ENCODE measurements around the gene FOXD4L1.
A peak's percentile ranks its signal among the peaks of the same experiment; 100 is the strongest.
"Not testable (repeated sequence)": the region's sequence is repeated elsewhere in the genome, so short reads cannot be mapped to it uniquely, and the experiment has no call there.

The FOXD4L1 gene

GRCh38 chr2:113510913-113511312 is 12.4 kb downstream of the FOXD4L1 start:
- not testable (repeated sequence) for H3K4me1 Mint-ChIP-seq (ENCODE audit: low read depth); H3K4me3 Mint-ChIP-seq; H3K36me3 Mint-ChIP-seq (ENCODE audit: low read depth); H3K27ac Mint-ChIP-seq; DNase-seq; H3K9me3 Mint-ChIP-seq
- H3K27me3 Mint-ChIP-seq, result peaks cover 19% of the 10 kb centered on the region

- H3K36me3 Mint-ChIP-seq (ENCODE audit: low read depth); DNase-seq; H3K27ac Mint-ChIP-seq; H3K9me3 Mint-ChIP-seq; H3K4me3 Mint-ChIP-seq; H3K4me1 Mint-ChIP-seq (ENCODE audit: low read depth): not testable (repeated sequence)
- H3K27me3 Mint-ChIP-seq, result peaks cover 19% of the 10 kb centered on the region
Observed at GRCh38 chr2:113511859-113512258, 13.4 kb downstream of the FOXD4L1 start.

GRCh38 chr2:113515457-113515856 is 17.0 kb downstream of the FOXD4L1 start:
- H3K4me1 Mint-ChIP-seq (ENCODE audit: low read depth); H3K4me3 Mint-ChIP-seq; H3K27ac Mint-ChIP-seq; H3K36me3 Mint-ChIP-seq (ENCODE audit: low read depth); H3K9me3 Mint-ChIP-seq; DNase-seq; H3K27me3 Mint-ChIP-seq: not testable (repeated sequence)

DNA sequence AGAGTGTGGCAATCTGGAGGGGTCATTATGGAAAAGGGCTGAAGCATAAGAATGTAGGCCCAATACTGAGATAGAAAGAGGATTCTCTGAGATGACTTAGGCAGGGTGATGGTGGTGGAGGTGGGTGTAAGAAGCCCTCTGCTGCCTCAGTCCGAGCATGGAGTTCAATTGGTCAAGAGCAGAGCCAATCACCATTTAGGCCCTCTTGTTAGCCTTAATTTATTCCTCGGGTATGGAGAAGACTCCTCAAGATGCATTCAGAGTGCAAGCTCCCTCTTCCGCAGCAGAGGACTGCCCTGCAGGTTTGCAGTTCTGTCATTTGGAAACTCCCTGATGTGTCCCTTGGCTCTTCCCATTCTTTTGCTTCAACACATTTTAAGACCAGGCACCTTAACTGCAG is 17.5 kb downstream of the FOXD4L1 start:
- H3K9me3 Mint-ChIP-seq; H3K27me3 Mint-ChIP-seq; H3K4me1 Mint-ChIP-seq (ENCODE audit: low read depth); DNase-seq; H3K36me3 Mint-ChIP-seq (ENCODE audit: low read depth); H3K4me3 Mint-ChIP-seq; H3K27ac Mint-ChIP-seq: not testable (repeated sequence)

DNA sequence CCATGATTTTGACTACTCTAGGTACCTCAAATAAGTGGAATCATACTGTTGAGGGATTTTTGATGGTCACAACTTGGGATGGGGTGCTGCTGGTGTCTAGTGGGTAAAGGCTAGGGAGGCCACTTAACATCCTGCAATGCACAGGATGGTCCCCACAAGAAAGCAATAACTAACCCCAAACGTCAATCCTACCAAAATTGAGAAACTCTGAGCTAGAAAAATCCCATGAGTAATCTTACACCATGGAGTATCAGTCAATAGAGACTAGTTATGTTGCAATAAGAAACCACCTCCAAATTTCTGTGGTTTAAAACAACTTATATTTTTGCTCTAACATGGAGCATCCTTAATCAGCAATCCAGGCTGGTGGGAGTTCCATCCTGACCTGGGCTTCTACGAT is 18.6 kb downstream of the FOXD4L1 start:
- H3K9me3 Mint-ChIP-seq; DNase-seq; H3K4me3 Mint-ChIP-seq; H3K27me3 Mint-ChIP-seq; H3K4me1 Mint-ChIP-seq (ENCODE audit: low read depth); H3K27ac Mint-ChIP-seq; H3K36me3 Mint-ChIP-seq (ENCODE audit: low read depth): not testable (repeated sequence)

GRCh38 chr2:113520837-113521236 is 22.4 kb downstream of the FOXD4L1 start:
- H3K9me3 Mint-ChIP-seq; H3K36me3 Mint-ChIP-seq (ENCODE audit: low read depth); H3K27me3 Mint-ChIP-seq; H3K27ac Mint-ChIP-seq; H3K4me3 Mint-ChIP-seq; DNase-seq; H3K4me1 Mint-ChIP-seq (ENCODE audit: low read depth): not testable (repeated sequence)

DNA sequence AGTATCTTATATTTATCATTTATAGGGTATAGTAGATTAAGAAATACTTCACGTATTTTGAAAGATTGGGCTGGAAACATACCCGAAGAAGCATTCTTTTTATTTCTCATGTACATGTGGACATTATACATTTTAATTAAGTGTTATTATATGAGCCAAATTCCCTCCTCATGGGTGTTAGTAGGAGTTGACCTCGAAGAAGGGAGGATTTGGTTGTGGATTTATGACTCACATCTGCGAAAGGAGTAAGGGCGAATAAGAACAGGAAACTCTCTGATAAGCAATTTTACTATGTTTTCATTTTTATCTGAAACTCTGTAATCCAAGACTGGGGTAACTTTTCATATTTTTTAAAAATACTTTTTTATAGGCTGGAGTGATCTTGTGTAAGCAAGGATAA is 23.0 kb downstream of the FOXD4L1 start:
- H3K27ac Mint-ChIP-seq; H3K27me3 Mint-ChIP-seq; H3K9me3 Mint-ChIP-seq; DNase-seq; H3K4me1 Mint-ChIP-seq (ENCODE audit: low read depth); H3K36me3 Mint-ChIP-seq (ENCODE audit: low read depth); H3K4me3 Mint-ChIP-seq: not testable (repeated sequence)

DNA sequence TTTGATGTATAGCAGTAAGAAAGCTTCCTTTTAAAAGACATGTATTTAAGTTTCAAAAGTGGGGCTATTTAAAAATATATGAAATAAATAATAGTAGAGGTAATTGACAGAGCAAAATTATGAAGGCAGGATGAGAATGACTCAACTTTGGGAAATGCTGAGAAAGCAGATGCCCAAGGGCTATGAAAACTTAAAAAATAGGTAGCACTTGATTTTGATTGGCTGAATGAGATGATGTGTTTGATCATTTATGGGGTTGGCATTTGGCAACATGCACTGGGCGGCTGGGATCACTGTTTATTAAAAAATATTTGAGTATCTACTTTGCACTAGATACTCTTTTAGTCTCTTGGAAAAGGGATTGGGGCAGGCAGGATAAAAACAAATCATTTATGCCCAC is 26.5 kb downstream of the FOXD4L1 start:
- H3K4me1 Mint-ChIP-seq (ENCODE audit: low read depth), result not testable (repeated sequence)

GRCh38 chr2:113527350-113528045 is 29.0 kb downstream of the FOXD4L1 start:
- H3K4me3 Mint-ChIP-seq; DNase-seq; H3K4me1 Mint-ChIP-seq (ENCODE audit: low read depth): not testable (repeated sequence)

More for the DNA sequence above, 26.5 kb downstream of the FOXD4L1 start:
- not testable (repeated sequence) for H3K36me3 Mint-ChIP-seq (ENCODE audit: low read depth); H3K27me3 Mint-ChIP-seq; H3K9me3 Mint-ChIP-seq; H3K27ac Mint-ChIP-seq; DNase-seq; H3K4me3 Mint-ChIP-seq

DNA sequence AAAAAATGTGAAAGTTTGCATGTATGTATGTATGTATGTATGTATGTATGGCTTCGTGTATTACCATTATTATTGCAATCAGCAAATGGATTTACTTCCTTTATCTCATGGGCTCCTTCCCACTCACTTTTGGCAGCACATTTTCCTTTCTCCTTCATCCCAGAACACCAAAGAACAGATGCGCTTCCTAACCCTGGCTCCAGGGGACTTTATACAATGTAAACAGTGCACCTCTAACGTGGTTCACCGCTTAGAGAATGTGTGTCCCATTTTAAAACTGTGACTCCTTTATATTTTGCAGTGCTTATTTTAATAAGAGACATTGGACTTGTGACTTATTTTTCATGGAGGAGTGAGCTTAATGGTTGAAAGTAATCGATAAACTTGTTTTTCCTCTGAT is 29.7 kb downstream of the FOXD4L1 start:
- DNase-seq; H3K27ac Mint-ChIP-seq; H3K36me3 Mint-ChIP-seq (ENCODE audit: low read depth); H3K27me3 Mint-ChIP-seq; H3K4me3 Mint-ChIP-seq; H3K9me3 Mint-ChIP-seq; H3K4me1 Mint-ChIP-seq (ENCODE audit: low read depth): not testable (repeated sequence)

More at GRCh38 chr2:113527350-113528045, 29.0 kb downstream of the FOXD4L1 start:
- H3K36me3 Mint-ChIP-seq (ENCODE audit: low read depth); H3K9me3 Mint-ChIP-seq; H3K27me3 Mint-ChIP-seq; H3K27ac Mint-ChIP-seq: not testable (repeated sequence)

DNA sequence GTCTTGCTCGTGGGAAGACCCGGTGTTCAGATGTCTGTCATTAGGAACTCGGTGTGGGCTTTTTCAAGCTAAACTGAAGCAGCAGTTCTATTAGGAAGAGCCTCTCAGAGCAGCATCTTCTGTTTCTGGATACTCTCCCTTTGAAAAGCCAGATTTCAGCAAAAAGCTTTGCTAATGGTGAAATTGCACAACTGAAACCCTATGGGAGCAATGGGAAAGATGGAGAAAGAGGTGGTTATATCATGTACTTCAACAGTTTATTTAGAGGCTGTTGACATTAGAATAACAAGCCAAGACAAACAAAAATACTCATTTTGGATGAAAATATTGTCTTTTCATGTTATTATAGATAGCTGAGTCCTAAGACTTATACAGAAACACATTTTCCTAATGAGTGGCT is 30.4 kb downstream of the FOXD4L1 start:
- H3K4me3 Mint-ChIP-seq; H3K27ac Mint-ChIP-seq; H3K27me3 Mint-ChIP-seq; H3K9me3 Mint-ChIP-seq; H3K4me1 Mint-ChIP-seq (ENCODE audit: low read depth); DNase-seq; H3K36me3 Mint-ChIP-seq (ENCODE audit: low read depth): not testable (repeated sequence)

DNA sequence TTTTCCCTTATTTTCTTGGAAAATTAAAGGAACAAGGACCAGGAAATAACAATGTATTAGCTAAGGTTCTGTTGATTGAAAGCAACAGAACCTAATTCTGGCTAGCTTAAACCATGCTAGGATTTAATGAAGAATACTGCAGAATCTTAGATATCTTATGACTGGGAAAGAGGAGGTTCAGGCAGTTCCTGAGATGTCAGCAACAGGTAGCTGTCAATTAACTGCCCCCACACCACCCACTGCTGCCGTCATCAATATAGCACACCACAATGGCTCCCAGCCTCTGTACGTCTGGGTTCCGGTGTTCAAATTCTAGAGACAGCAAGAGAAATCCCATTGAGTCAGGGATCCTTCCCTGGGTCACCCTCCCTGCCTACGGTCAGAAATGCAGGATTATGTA is 34.5 kb downstream of the FOXD4L1 start:
- not testable (repeated sequence) for H3K36me3 Mint-ChIP-seq (ENCODE audit: low read depth); H3K4me3 Mint-ChIP-seq

GRCh38 chr2:113536573-113536972 is 38.1 kb downstream of the FOXD4L1 start:
- H3K4me1 Mint-ChIP-seq (ENCODE audit: low read depth); H3K9me3 Mint-ChIP-seq; DNase-seq; H3K36me3 Mint-ChIP-seq (ENCODE audit: low read depth); H3K27ac Mint-ChIP-seq; H3K4me3 Mint-ChIP-seq: not testable (repeated sequence)
- peaks cover 11% of the 10 kb centered on the region for H3K27me3 Mint-ChIP-seq

More for the DNA sequence above, 34.5 kb downstream of the FOXD4L1 start:
- H3K27ac Mint-ChIP-seq; H3K4me1 Mint-ChIP-seq (ENCODE audit: low read depth); DNase-seq; H3K27me3 Mint-ChIP-seq; H3K9me3 Mint-ChIP-seq: not testable (repeated sequence)

GRCh38 chr2:113540834-113541203 is 42.4 kb downstream of the FOXD4L1 start:
- H3K4me3 Mint-ChIP-seq, result peak overlapping the region; percentile 74
- H3K36me3 Mint-ChIP-seq (ENCODE audit: low read depth); H3K27ac Mint-ChIP-seq; H3K9me3 Mint-ChIP-seq; DNase-seq; H3K4me1 Mint-ChIP-seq (ENCODE audit: low read depth): not testable (repeated sequence)
- H3K27me3 Mint-ChIP-seq, result peaks cover 17% of the 10 kb centered on the region

- H3K36me3 Mint-ChIP-seq (ENCODE audit: low read depth); H3K27ac Mint-ChIP-seq; H3K9me3 Mint-ChIP-seq; H3K4me1 Mint-ChIP-seq (ENCODE audit: low read depth): not testable (repeated sequence)
- peak; percentile 55 for DNase-seq
- Mint-ChIP-seq H3K27me3 (peaks cover 17% of the 10 kb centered on the region), H3K4me3 (peak overlapping the region; percentile 74)
Observed at GRCh38 chr2:113541204-113541975, 42.9 kb downstream of the FOXD4L1 start.
